Pulmonary artery endothelial cell (primary cell): ENCODE results near the gene PXT1. TPM values are rescaled to one million over a fixed set of nuclear protein-coding genes. Genes with fewer than 3 reads are reported as not detected.
"Not testable (repeated sequence)": the region's sequence is repeated elsewhere in the genome, so short reads cannot be mapped to it uniquely, and the experiment has no call there.

Experiments used
- DNase-seq: peaks from one replicate; pipeline ENCODE4 v3.0.0-alpha.2; 2011; ENCODE audit warnings: low read depth, low spot score
- total RNA-seq: library from RNA; depleted of rRNA; stranded (reverse); fragments of >200 nt; gene quantifications from 2 replicates; pipeline ENCODE4 v1.2.3, GENCODE V29; 2014

Gene PXT1
- total RNA-seq, 1 donor from 2014 or later = 0.07 TPM

- peak; percentile 54 for DNase-seq
These were observed 1.8 kb upstream of the PXT1 start for GRCh38 chr6:36444470-36444869.

- no peak for DNase-seq
These were observed 1.1 kb upstream of the PXT1 start for GRCh38 chr6:36443471-36444428.

- no peak for DNase-seq
These were observed 467 bp downstream of the PXT1 start for GRCh38 chr6:36442103-36442670.

GRCh38 chr6:36441307-36441894 is 1.3 kb downstream of the PXT1 start:
- DNase-seq = peak; percentile 98

- DNase-seq = no peak
These were observed 6.2 kb downstream of the PXT1 start for GRCh38 chr6:36436466-36436865.

GRCh38 chr6:36432151-36432671 is 10.4 kb downstream of the PXT1 start:
- no peak for DNase-seq

GRCh38 chr6:36431197-36431596 is 11.5 kb downstream of the PXT1 start:
- no peak for DNase-seq

- DNase-seq = no peak
These were observed 12.3 kb downstream of the PXT1 start for GRCh38 chr6:36430351-36430750.

- DNase-seq = no peak
These were observed 13.7 kb downstream of the PXT1 start for GRCh38 chr6:36428911-36429310.

GRCh38 chr6:36426622-36427021 is 16.0 kb downstream of the PXT1 start:
- no peak for DNase-seq

- peak; percentile 89 for DNase-seq
These were observed 19.4 kb downstream of the PXT1 start for GRCh38 chr6:36423101-36423824.

- DNase-seq = no peak
These were observed 19.9 kb downstream of the PXT1 start for GRCh38 chr6:36422714-36423100.

- DNase-seq = no peak
These were observed 23.3 kb downstream of the PXT1 start for GRCh38 chr6:36419310-36419709.

GRCh38 chr6:36418558-36418957 is 24.1 kb downstream of the PXT1 start:
- DNase-seq = no peak

- no peak for DNase-seq
These were observed 28.2 kb downstream of the PXT1 start for GRCh38 chr6:36414481-36414880.

- DNase-seq = no peak
These were observed 28.9 kb downstream of the PXT1 start for GRCh38 chr6:36413489-36414480.

GRCh38 chr6:36409718-36410117 is 32.9 kb downstream of the PXT1 start:
- DNase-seq = not testable (repeated sequence)

- DNase-seq = no peak
These were observed 38.5 kb downstream of the PXT1 start for GRCh38 chr6:36404164-36404563.

- DNase-seq = no peak
These were observed 40.2 kb downstream of the PXT1 start for GRCh38 chr6:36402481-36402880.

GRCh38 chr6:36399970-36400369 is 42.7 kb downstream of the PXT1 start:
- no peak for DNase-seq
